NCI-H187 treated with DMSO at 0.1 percent for 48 hours (cell line): ENCODE data around the gene WFIKKN2.
"Not testable (repeated sequence)": the region's sequence is repeated elsewhere in the genome, so short reads cannot be mapped to it uniquely, and the experiment has no call there.

ENCODE experiments used
- DNase-seq: peaks from one replicate; lab custom pipeline; 2025; lab: John Stamatoyannopoulos, UW

The WFIKKN2 gene

GRCh38 chr17:50875074-50875473 lies 39.7 kb downstream of the WFIKKN2 start:
- DNase-seq, result no peak

- DNase-seq, result not testable (repeated sequence)
These were observed 41.7 kb downstream of the WFIKKN2 start for GRCh38 chr17:50877042-50877441.

- DNase-seq, result no peak
These were observed 42.5 kb downstream of the WFIKKN2 start for GRCh38 chr17:50877838-50878237.

GRCh38 chr17:50879086-50879485 lies 43.7 kb downstream of the WFIKKN2 start:
- DNase-seq, result no peak

GRCh38 chr17:50881182-50881581 lies 45.8 kb downstream of the WFIKKN2 start:
- DNase-seq, result no peak

GRCh38 chr17:50882851-50883250 lies 47.5 kb downstream of the WFIKKN2 start:
- DNase-seq, result no peak

GRCh38 chr17:50883850-50884438 lies 48.6 kb downstream of the WFIKKN2 start:
- no peak for DNase-seq

- DNase-seq, result no peak
These were observed 49.3 kb downstream of the WFIKKN2 start for GRCh38 chr17:50884439-50885311.

- DNase-seq, result no peak
These were observed 52.4 kb downstream of the WFIKKN2 start for GRCh38 chr17:50887705-50888245.

GRCh38 chr17:50889528-50890118 lies 54.2 kb downstream of the WFIKKN2 start:
- no peak for DNase-seq

- no peak for DNase-seq
These were observed 55.5 kb downstream of the WFIKKN2 start for GRCh38 chr17:50890675-50891516.

- DNase-seq, result no peak
These were observed 56.2 kb downstream of the WFIKKN2 start for GRCh38 chr17:50891577-50891989.
